ENCODE measurements around the gene SVOP.
"Not testable (repeated sequence)": the region's sequence is repeated elsewhere in the genome, so short reads cannot be mapped to it uniquely, and the experiment has no call there.

SVOP gene

GRCh38 chr12:109004017-109004416 is 16.9 kb downstream of the SVOP start:
- TF ChIP-seq CTCF (IDR thresholded peaks at IDR 0.05) (no peak), ZFX (IDR thresholded peaks at IDR 0.05; ENCODE audit: borderline replicate concordance) (no peak)
- H3K27ac ChIP-seq, result no peak overlapping the region

- H3K27ac ChIP-seq, result peak overlapping the region; percentile 56
- TF ChIP-seq ZFX (IDR thresholded peaks at IDR 0.05; ENCODE audit: borderline replicate concordance) (no peak), CTCF (IDR thresholded peaks at IDR 0.05) (no peak)
Measured at GRCh38 chr12:108996320-108996719, 24.5 kb downstream of the SVOP start.

- no peak overlapping the region for H3K27ac ChIP-seq
- TF ChIP-seq ZFX (IDR thresholded peaks at IDR 0.05; ENCODE audit: borderline replicate concordance) (no peak), CTCF (IDR thresholded peaks at IDR 0.05) (no peak)
Measured at GRCh38 chr12:108995370-108995992, 25.4 kb downstream of the SVOP start.

- H3K27ac ChIP-seq, result not testable (repeated sequence)
Measured at GRCh38 chr12:108990103-108990502, 30.8 kb downstream of the SVOP start.

- no peak for TF ChIP-seq ZFX (IDR thresholded peaks at IDR 0.05; ENCODE audit: borderline replicate concordance)
- no peak for TF ChIP-seq CTCF (IDR thresholded peaks at IDR 0.05)
- H3K27ac ChIP-seq, result no peak overlapping the region
Measured at GRCh38 chr12:108989376-108989775, 31.5 kb downstream of the SVOP start.

- H3K27ac ChIP-seq, result no peak overlapping the region
- TF ChIP-seq ZFX (IDR thresholded peaks at IDR 0.05; ENCODE audit: borderline replicate concordance) (no peak), CTCF (IDR thresholded peaks at IDR 0.05) (no peak)
Measured at GRCh38 chr12:108985750-108986149, 35.1 kb downstream of the SVOP start.

- H3K27ac ChIP-seq, result no peak overlapping the region
- TF ChIP-seq ZFX (IDR thresholded peaks at IDR 0.05; ENCODE audit: borderline replicate concordance), result no peak
- TF ChIP-seq CTCF (IDR thresholded peaks at IDR 0.05), result no peak
Measured at GRCh38 chr12:108983227-108983626, 37.6 kb downstream of the SVOP start.

GRCh38 chr12:108982621-108983219 is 38.1 kb downstream of the SVOP start:
- no peak overlapping the region for H3K27ac ChIP-seq
- no peak for TF ChIP-seq CTCF (IDR thresholded peaks at IDR 0.05)
- TF ChIP-seq ZFX (IDR thresholded peaks at IDR 0.05; ENCODE audit: borderline replicate concordance), result no peak
